T-helper 2 cell (primary cell): ENCODE data around the gene AKR1D1.

Experiments
- DNase-seq, 5 experiments: peaks; one replicate each; pipeline versions ENCODE4 v3.0.0 to v3.0.0-alpha.2; 2012 to 2022

The AKR1D1 gene

GRCh38 chr7:138167869-138168296 lies 91.6 kb downstream of the AKR1D1 start:
- DNase-seq = no peak
